Kidney capillary endothelial cell (primary cell): ENCODE data around the gene CYP2A6.

Source experiments
- DNase-seq: peaks from one replicate; pipeline ENCODE4 v3.0.0-alpha.2; 2018; ENCODE audit warnings: low spot score

CYP2A6 gene

GRCh38 chr19:40802300-40803169 lies 47.7 kb downstream of the CYP2A6 start:
- DNase-seq = no peak

DNA sequence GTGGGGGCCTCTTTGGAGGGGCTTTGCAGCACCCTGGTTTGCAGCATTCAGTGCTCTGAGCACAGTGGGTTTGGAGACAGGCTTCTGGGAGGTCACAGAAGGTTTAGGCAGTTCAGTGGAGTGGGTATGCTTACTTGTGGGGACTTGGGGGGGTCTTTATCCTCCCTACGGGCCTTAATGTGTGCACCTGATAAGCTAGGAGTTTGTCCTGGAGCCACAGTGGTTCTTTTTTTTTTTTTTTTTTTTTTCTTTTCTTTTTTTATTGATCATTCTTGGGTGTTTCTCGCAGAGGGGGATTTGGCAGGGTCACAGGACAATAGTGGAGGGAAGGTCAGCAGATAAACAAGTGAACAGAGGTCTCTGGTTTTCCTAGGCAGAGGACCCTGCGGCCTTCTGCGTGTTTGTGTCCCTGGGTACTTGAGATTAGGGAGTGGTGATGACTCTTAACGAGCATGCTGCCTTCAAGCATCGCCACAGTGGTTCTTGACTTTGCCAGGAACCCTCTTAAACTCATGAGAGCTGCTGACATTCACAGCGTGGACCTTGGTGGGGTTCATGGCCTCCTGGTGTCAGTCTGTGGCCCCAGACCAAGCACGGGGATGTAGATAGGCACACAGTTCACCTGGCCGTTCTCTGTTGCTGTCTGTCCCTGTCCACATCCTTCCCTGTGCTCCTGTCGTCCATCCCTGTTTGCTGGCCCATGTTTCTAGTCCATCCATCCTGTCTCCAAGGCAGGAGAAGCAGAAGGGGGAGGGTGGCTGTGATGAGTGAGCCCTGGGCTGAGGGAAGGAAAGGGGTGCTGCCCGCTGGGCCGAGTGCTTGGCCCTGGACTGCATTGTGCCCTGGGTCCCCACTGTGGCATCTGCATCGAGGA lies 48.6 kb downstream of the CYP2A6 start:
- DNase-seq = no peak

DNA sequence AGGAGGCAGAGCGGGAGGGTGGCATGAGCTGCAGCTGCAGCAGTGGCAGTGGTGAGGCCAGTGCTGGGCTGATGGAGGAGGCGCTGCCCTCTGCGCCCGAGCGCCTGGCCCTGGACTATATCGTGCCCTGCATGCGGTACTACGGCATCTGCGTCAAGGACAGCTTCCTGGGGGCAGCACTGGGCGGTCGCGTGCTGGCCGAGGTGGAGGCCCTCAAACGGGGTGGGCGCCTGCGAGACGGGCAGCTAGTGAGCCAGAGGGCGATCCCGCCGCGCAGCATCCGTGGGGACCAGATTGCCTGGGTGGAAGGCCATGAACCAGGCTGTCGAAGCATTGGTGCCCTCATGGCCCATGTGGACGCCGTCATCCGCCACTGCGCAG lies 49.3 kb downstream of the CYP2A6 start:
- DNase-seq = no peak

DNA sequence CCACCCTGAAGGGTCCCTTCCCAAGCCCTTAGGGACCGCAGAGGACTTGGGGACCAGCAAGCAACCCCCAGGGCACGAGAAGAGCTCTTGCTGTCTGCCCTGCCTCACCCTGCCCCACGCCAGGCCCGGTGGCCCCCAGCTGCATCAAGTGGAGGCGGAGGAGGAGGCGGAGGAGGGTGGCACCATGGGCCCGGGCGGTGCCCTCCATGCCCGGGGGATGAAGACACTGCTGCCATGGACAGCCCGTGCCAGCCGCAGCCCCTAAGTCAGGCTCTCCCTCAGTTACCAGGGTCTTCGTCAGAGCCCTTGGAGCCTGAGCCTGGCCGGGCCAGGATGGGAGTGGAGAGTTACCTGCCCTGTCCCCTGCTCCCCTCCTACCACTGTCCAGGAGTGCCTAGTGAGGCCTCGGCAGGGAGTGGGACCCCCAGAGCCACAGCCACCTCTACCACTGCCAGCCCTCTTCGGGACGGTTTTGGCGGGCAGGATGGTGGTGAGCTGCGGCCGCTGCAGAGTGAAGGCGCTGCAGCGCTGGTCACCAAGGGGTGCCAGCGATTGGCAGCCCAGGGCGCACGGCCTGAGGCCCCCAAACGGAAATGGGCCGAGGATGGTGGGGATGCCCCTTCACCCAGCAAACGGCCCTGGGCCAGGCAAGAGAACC lies 49.8 kb downstream of the CYP2A6 start:
- no peak for DNase-seq

- no peak for DNase-seq
Measured at GRCh38 chr19:40799558-40800338, 50.5 kb downstream of the CYP2A6 start.

DNA sequence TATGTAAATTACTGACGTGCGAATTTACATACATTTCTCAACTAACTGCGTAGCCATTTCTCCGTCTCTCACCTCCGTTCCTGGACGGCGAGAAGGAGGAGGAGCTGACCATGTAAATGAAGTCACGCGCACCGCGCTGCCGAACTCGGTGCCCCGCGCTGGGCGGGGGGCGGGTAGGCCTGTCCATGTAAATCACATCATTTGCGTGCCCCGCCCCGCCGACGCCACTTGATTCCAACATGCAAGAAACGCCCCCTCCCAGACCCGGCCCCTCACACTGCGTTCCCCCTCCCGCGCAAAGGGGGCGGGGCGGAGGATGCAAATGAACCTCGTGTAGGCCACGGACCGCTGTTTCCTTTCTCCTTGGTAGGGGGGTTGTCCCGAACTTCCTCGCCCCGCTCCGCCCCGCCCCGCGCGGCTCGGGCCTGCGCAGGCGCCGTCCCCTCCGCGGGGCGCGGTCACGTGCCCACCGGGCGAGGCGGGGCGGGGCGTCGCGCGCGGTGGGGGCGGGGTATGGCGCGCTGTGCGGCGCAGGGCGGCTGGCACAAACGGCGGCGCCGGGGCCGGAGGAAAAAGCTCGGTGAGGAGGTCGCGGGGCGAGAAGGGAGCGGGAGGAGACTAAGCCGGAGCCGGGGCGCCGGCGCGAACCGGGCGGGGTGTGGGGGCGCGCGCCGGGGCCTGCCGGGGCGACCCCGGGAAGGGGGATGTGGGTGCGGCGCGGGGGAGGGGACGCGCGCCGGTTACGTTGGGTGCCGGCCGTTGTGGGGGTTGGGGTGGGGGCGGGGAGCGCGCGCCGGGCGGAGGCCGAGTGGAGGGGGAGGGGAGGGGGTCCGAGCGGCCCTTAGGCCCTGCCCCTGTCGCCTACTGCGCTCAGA lies 51.3 kb downstream of the CYP2A6 start, which contains the start of gene EGLN2:
Gene EGLN2, plus strand, starts transcription at position 509 of the 875 bp plus-strand sequence. CDS start 1,382 bp downstream, outside the sequence.
- DNase-seq = peak; percentile 99

- DNase-seq = no peak
Measured at GRCh38 chr19:40797963-40798682, 52.1 kb downstream of the CYP2A6 start.

GRCh38 chr19:40797166-40797962 lies 52.9 kb downstream of the CYP2A6 start:
- no peak for DNase-seq
